Coronary artery (tissue), 2 donors: ENCODE data around the gene SLC7A6.

ENCODE experiments used
- DNase-seq: peaks from one replicate; pipeline ENCODE4 v3.0.0-alpha.2; 2017; ENCODE audit warnings: low spot score
- H3K27ac ChIP-seq, 2 donors: fragments of 200-600 bp; sonication (generic); one replicate each; pipeline ENCODE4 v1.5.1; 2016 to 2019
- H3K4me3 ChIP-seq: fragments of 200-600 bp; sonication (generic); 2 replicates; pipeline ENCODE4 v1.5.1; 2016; ENCODE audit warnings: mild to moderate bottlenecking, moderate library complexity
- TF ChIP-seq, protein P1 (sequence below): fragments of 200-600 bp; sonication (generic); IDR thresholded peaks from one replicate; pipeline ENCODE4 v1.5.1; 2019; ENCODE audit warnings: antibody characterized with exemption

SLC7A6 gene

DNA sequence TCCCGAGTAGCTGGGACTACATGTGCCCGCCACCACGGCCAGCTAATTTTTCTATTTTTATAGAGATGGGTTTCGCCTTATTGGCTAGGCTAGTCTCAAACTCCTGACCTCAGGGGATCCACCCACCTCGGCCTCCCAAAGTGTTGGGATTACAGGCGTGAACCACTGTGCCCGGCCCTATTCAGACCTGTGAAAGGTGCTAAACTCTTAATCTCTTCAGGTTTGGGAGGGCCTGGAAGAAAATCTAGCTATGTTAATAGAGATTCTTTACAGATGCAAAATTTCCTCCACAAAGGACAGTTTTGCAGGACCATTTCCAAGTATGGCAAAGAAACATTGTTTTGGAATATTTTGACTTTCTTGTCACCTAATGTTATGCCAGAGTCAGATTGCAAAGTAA, 22.2 kb upstream of the SLC7A6 start:
- TF ChIP-seq, protein P1, sequence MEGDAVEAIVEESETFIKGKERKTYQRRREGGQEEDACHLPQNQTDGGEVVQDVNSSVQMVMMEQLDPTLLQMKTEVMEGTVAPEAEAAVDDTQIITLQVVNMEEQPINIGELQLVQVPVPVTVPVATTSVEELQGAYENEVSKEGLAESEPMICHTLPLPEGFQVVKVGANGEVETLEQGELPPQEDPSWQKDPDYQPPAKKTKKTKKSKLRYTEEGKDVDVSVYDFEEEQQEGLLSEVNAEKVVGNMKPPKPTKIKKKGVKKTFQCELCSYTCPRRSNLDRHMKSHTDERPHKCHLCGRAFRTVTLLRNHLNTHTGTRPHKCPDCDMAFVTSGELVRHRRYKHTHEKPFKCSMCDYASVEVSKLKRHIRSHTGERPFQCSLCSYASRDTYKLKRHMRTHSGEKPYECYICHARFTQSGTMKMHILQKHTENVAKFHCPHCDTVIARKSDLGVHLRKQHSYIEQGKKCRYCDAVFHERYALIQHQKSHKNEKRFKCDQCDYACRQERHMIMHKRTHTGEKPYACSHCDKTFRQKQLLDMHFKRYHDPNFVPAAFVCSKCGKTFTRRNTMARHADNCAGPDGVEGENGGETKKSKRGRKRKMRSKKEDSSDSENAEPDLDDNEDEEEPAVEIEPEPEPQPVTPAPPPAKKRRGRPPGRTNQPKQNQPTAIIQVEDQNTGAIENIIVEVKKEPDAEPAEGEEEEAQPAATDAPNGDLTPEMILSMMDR = no peak
- Histone ChIP-seq H3K27ac (no peak overlapping the region), H3K4me3 (no peak overlapping the region)
- DNase-seq = no peak

DNA sequence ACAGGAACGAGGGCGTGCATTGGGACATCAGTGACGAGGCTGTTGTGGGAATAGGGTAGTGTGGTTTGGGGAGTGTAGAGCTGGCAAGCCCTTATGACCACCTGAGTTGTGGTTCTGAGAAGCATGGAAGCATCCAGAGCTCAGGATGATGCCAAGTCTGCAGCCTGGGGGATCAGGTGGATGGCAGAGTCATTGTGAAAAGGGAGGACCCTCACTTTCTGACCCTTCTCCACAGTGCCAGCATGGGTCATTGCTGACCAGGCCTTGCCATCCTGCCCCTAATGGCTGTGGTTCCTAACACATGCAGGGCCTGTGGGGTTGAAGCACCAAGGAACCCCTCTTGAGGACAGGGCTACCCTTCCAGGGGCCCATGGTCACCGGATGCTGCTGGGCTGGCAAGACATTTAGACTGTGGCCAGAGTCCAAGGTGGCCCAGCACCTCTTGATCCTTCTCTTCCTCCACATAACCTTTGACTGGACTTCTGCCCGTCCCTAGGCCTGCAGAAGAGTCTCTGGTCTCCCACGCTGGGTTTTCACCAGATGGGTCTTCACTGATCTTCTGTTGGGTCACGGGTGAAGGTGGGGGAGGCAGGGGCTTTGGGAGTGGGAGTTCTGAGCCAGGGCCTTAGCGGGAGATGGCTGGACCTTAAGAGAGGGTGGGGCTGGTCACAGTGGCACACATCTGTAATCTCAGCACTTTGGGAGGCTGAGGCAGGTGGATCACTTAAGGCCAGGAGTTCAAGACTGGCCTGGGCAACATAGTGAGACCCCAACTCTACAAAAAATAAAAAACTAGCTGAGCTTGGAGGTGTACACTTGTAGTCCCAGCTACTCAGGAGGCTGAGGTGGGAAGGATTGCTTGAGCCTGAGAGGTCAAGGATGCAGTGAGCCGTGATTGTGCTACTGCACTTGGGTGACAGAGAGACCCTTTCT, 21.1 kb upstream of the SLC7A6 start:
- DNase-seq = no peak
- Histone ChIP-seq H3K4me3 (no peak overlapping the region), H3K27ac (no peak overlapping the region)
- TF ChIP-seq, protein P1 = no peak

DNA sequence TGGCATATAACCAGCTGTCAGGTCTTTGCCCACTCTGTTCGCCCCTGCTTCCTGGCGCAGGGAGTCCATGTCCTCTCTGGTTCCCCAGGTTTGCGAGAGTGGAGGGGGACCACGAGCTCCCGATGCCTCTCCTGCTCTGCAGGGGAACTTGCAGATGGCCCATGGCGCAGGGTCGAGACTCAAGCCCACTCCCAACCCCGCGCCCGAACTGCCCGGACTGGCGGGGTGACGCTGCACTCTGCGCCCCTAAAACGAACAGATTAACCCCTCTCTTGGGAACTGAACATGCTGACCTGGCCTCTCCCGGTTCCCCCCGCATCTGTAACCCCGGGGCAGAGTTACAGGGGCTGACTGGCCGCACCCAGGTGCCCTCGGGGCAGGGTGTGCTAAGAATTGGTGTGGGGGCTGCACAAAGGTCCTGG, 19.8 kb upstream of the SLC7A6 start:
- DNase-seq = no peak
- TF ChIP-seq, protein P1 = no peak
- H3K4me3 ChIP-seq = peak overlapping the region; percentile 99
- peak overlapping the region; percentile 58 to 92 for H3K27ac ChIP-seq

DNA sequence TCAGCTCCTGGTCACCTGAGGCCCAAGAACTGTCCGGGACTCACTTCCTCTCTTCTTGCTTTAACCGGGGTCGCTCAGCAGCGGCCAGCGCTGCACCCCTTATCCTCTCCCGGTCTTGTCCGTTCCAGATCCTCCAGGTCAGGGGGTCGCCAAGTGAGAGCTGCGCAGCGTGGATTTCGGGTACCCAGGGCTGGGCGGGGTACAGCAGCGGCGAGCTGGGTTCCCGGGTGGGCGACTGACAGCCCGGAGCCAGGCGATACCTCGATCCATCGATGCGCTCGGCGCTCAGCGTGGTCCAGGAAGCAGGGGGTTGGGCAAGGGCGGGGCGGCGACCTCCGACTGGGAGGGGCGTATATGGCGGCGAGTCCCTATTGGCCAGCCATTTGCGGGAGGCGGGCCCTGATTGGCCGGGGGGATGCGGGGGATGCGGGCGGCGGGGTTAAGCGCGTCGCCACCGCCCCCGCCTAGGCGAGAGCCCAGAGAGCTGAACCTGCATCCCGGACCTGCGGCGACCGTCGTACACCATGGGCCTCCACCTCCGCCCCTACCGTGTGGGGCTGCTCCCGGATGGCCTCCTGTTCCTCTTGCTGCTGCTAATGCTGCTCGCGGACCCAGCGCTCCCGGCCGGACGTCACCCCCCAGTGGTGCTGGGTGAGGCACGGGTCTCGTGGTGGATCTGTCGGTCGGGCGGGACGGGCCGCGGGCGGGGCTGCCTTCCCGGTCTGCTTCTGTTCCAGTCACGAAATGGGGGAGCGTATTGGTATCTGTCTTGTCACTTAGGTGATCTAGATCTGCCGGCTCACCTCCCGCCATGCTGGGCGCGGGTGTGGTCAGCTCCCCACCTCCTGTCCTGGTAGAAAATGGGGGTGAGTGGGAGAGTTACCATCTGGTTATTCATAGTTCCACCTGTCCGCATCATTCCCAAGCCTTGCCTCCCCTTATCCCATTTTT, 19.1 kb upstream of the SLC7A6 start, which contains the start of gene PLA2G15:
TSS of gene PLA2G15 (plus strand) at position 471 of the 951 bp plus-strand sequence. CDS start at position 525, 54 bp downstream.
- H3K27ac ChIP-seq = peak within 1 kb of the TSS; percentile 58 to 92

DNA sequence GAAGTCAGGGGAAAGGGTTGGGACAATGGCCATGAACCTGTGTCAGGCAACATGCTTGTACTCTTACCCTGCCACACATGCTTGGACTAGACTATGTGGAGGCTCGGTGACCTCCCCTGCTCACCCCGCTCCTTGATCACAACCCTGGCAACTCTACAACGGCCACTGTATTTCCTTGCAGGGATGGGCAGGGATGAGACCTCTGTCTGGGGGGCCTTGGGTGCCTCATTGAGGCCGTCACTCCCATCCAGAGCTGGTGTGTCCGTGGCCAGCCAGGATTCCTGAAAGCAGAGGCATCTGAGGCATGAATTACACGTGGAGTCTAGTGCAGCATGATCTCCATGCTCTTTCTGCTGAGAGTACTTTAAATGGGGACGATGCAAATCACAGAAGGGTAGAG, 18.2 kb upstream of the SLC7A6 start:
- Histone ChIP-seq H3K27ac (peak overlapping the region in 1 of 2 donors; percentile 92), H3K4me3 (peak overlapping the region; percentile 99)
- no peak for DNase-seq
- TF ChIP-seq, protein P1 = no peak

More for the DNA sequence above, 19.1 kb upstream of the SLC7A6 start, which contains the start of gene PLA2G15:
- TF ChIP-seq, protein P1 = no peak
- H3K4me3 ChIP-seq = peak within 1 kb of the TSS; percentile 99
- DNase-seq = peak; percentile 96

DNA sequence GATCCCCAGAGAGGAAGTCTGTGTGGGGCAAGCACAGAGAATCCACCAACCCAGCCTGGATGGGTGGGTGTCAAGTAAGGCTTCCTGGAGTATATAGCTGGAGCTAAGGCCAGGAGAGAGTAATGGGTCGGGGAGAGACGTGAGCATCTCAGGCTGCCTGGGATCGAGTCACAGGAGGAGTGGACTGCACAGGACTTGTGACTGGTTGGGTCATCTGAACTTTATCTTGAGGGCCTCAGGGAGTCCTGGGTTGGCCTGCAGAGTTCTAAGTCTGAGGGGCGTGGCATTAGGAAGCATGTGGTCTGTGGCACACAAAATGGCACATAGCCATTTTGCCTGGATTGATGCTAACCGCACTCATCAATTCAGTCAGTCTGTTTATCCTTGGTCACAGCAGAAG, 17.7 kb upstream of the SLC7A6 start:
- Histone ChIP-seq H3K4me3 (peak overlapping the region; percentile 99), H3K27ac (peak overlapping the region in 1 of 2 donors; percentile 92)
- TF ChIP-seq, protein P1 = no peak
- no peak for DNase-seq
